Mammary epithelial cell (primary cell): Measurements from ENCODE around the gene ATRIP.

Experiments
- CTCF ChIP-seq, 2 donors: IDR thresholded peaks in 1 of 2; conservative IDR thresholded peaks in 1 of 2; 2 replicates each; pipeline ENCODE4 v1.5.1; 2011 to 2012; ENCODE audit warnings: inconsistent platforms in 2 of 2, low read length in 2 of 2, mild to moderate bottlenecking in 2 of 2, control low read depth in 1 of 2, low read depth in 1 of 2; ENCODE audit not compliant: insufficient read depth in 1 of 2; ENCODE audit errors: extremely low read depth in 1 of 2
- EZH2 ChIP-seq: IDR thresholded peaks from 2 replicates; pipeline ENCODE4 v1.6.1; 2012; ENCODE audit warnings: low read length, inconsistent platforms, borderline replicate concordance

GRCh38 chr3:48433472-48434118 is 12.9 kb upstream of the ATRIP start:
- peak in 1 of 2 donors; percentile 4 for TF ChIP-seq CTCF (conservative IDR thresholded peaks at IDR 0.05 in 1 of 2, IDR thresholded peaks at IDR 0.05 in 1 of 2; ENCODE audit: extremely low read depth in 1 of 2, insufficient read depth in 1 of 2, low read depth in 1 of 2, low read length in 2 of 2)
- TF ChIP-seq EZH2 = no peak
